K562 (cell line): ENCODE data around the gene TRPV6. TPM values are rescaled to one million over a fixed set of nuclear protein-coding genes. Genes with fewer than 3 reads are reported as not detected.

Source experiments
- ATAC-seq: fragments of 200-7000 bp; cut with Tn5 transposase; 3 replicates; pipeline ENCODE4 v1.9.1; 2020; ENCODE audit warnings: moderate library complexity
- BruUV-seq: library from RNA; stranded (reverse); fragments of 400-500 nt; replicated peaks from 2 replicates; lab custom pipeline; 2021; lab: Mats Ljungman, UMichigan
- CTCF ChIA-PET: fragments of 300-600 bp; formaldehyde crosslinking; extraction: SDS; loops from one replicate; lab custom pipeline; 2021; ENCODE audit warnings: low intra/inter-chr PET ratio; lab: Yijun Ruan, JAX
- POLR2A ChIA-PET: fragments of 300-600, 350-650 bp; sonication (Branson Sonifier 250); formaldehyde crosslinking; extraction: SDS; loops from one replicate; lab custom pipeline; 2021; ENCODE audit warnings: antibody characterized with exemption, inconsistent platforms; lab: Yijun Ruan, JAX
- DNase-seq, 4 experiments: peaks; one replicate each; pipeline versions ENCODE4 v3.0.0 to v3.0.0-alpha.2; 2011 to 2018; ENCODE audit warnings: low spot score in 3 of 4, mixed read lengths in 3 of 4; ENCODE audit errors: extremely low read depth in 1 of 4
- FAIRE-seq: peaks from 2 replicates; lab custom pipeline; 2011; peaks lifted over from hg19 to GRCh38; lab: Jason Lieb, UNC
- H2AFZ ChIP-seq: 2 replicates; pipeline ENCODE4 v1.6.0; 2011; ENCODE audit warnings: low read depth, low read length, control low read depth, inconsistent platforms
- H3K27ac ChIP-seq: fragments of 200-600 bp; 3 replicates; pipeline ENCODE4 v1.8.0; 2011; ENCODE audit warnings: low read depth, mild to moderate bottlenecking, control low read depth, inconsistent platforms, low read length, moderate library complexity, mixed read lengths; ENCODE audit errors: extremely low read depth
- H3K27me3 ChIP-seq, 2 experiments: fragments of 300-600 bp in 1 of 2; 2 replicates in 1 of 2; 3 replicates in 1 of 2; pipeline versions ENCODE4 v1.6.0 to v1.8.0; 2011; ENCODE audit warnings: inconsistent platforms in 2 of 2, low read length in 2 of 2, mild to moderate bottlenecking in 1 of 2, mixed read lengths in 1 of 2, moderate library complexity in 1 of 2; ENCODE audit not compliant: control insufficient read depth in 2 of 2, insufficient read depth in 2 of 2
- H3K36me3 ChIP-seq: fragments of 300-600 bp; 3 replicates; pipeline ENCODE4 v1.8.0; 2011; ENCODE audit warnings: mild to moderate bottlenecking, low read length, inconsistent platforms; ENCODE audit not compliant: control insufficient read depth, insufficient read depth
- H3K4me1 ChIP-seq, 2 experiments: fragments of 200-600 bp in 1 of 2; replicated peaks in 1 of 2; 2 replicates in 1 of 2; 3 replicates in 1 of 2; pipeline versions ENCODE4 v1.5.1 to v1.8.0; 2011; ENCODE audit warnings: inconsistent platforms in 2 of 2, low read length in 2 of 2, mild to moderate bottlenecking in 1 of 2, mixed read lengths in 1 of 2, moderate library complexity in 1 of 2; ENCODE audit not compliant: control insufficient read depth in 2 of 2, insufficient read depth in 2 of 2
- H3K4me2 ChIP-seq: 2 replicates; pipeline ENCODE4 v1.6.1; 2011; ENCODE audit warnings: low read length, control low read depth, inconsistent platforms, mixed read lengths; ENCODE audit not compliant: insufficient read depth
- H3K4me3 ChIP-seq: fragments of 200-600 bp; sonication (generic), shearing (Covaris generic); 2 replicates; pipeline ENCODE4 v1.5.1; 2016; ENCODE audit warnings: control low read depth, inconsistent platforms
- H3K79me2 ChIP-seq: fragments of 200-600 bp; 3 replicates; pipeline ENCODE4 v1.8.0; 2011; ENCODE audit warnings: low read length, inconsistent platforms; ENCODE audit not compliant: control insufficient read depth, insufficient read depth
- H3K9ac ChIP-seq, 2 experiments: 2 replicates each; pipeline versions ENCODE4 v1.6.0 to v1.6.1; 2011; ENCODE audit warnings: low read depth in 2 of 2, low read length in 2 of 2, control low read depth in 1 of 2, inconsistent platforms in 1 of 2, mild to moderate bottlenecking in 1 of 2, mixed read lengths in 1 of 2; ENCODE audit not compliant: insufficient read depth in 1 of 2
- H3K9me1 ChIP-seq: one replicate; pipeline ENCODE4 v1.6.0; 2011; ENCODE audit warnings: inconsistent platforms, mild to moderate bottlenecking, low read length, moderate library complexity; ENCODE audit not compliant: control insufficient read depth, insufficient read depth
- H3K9me3 ChIP-seq: replicated peaks from 2 replicates; pipeline ENCODE4 v1.5.1; 2011; ENCODE audit warnings: low read depth, low read length, inconsistent platforms; ENCODE audit not compliant: control insufficient read depth, insufficient read depth
- H4K20me1 ChIP-seq: replicated peaks from 2 replicates; pipeline ENCODE4 v1.6.1; 2011; ENCODE audit warnings: low read length, inconsistent platforms, mixed read lengths; ENCODE audit not compliant: control insufficient read depth, insufficient read depth
- CHD1 ChIP-seq: fragments of 200-600 bp; sonication (generic); IDR thresholded peaks from one replicate; pipeline ENCODE4 v1.6.1; 2012; ENCODE audit warnings: mild to moderate bottlenecking, moderate library complexity, low read length, inconsistent platforms
- SP1 ChIP-seq: sonication (generic); formaldehyde crosslinking; IDR thresholded peaks from 2 replicates; pipeline ENCODE4 v1.8.1; 2022; ENCODE audit warnings: mild to moderate bottlenecking, missing genetic modification reagents
- ZNF431 ChIP-seq: sonication (generic); formaldehyde crosslinking; IDR thresholded peaks from 2 replicates; pipeline ENCODE4 v1.8.0; 2022; ENCODE audit warnings: mild to moderate bottlenecking, missing genetic modification reagents
- WGBS: fragments of 100-300 bp; shearing (Covaris generic); methylation state at CpG from one replicate; pipeline ENCODE4 v1.1.6; 2016; ENCODE audit warnings: low coverage, mixed read lengths; ENCODE audit not compliant: insufficient coverage; ENCODE audit errors: missing lambda C conversion rate; 5-methylcytosine and 5-hydroxymethylcytosine counted together
- in situ Hi-C: fragments of 300-500 bp; cut with MboI; formaldehyde crosslinking; loops from 4 replicates; pipeline ENCODE4 v1.15.0; 2018; ENCODE audit warnings: inconsistent platforms, mixed read lengths
- intact Hi-C: fragments of 100-400 bp; cut with micrococcal nuclease; formaldehyde crosslinking; loops from 2 replicates; pipeline ENCODE4 v1.14.2; 2022
- polyA plus RNA-seq, 8 experiments: library from polyadenylated mRNA; depleted of rRNA in 4 of 8; stranded (reverse) in 5 of 8; unstranded in 3 of 8; fragments of >200 nt; fragmentation: Nextera tagmentation in 2 of 8; fragmentation: Illumina TruSeq in 1 of 8; extraction: Ambion mirVana in 2 of 8; extraction: Trizol in 1 of 8; gene quantifications; 2 replicates each; pipeline versions ENCODE4 v1.2.1 to v1.2.3, GENCODE V29; 2011 to 2014; ENCODE audit warnings: inconsistent platforms in 1 of 8, missing spikeins in 1 of 8
- total RNA-seq, 7 experiments: library from RNA; depleted of rRNA in 6 of 7; stranded (reverse); fragments of >200 nt in 6 of 7; fragmentation: Illumina TruSeq in 2 of 7; extraction: Trizol in 2 of 7; gene quantifications; 2 replicates each; pipeline versions ENCODE4 v1.2.1 to v1.2.3, GENCODE V29; 2011 to 2021; ENCODE audit warnings: low replicate concordance in 1 of 7
- TF ChIP-seq, protein P1 (sequence below): fragments of 200-400 bp; formaldehyde crosslinking; IDR thresholded peaks from 2 replicates; pipeline ENCODE4 v1.6.1; 2017; ENCODE audit warnings: mild to moderate bottlenecking, low read depth, low read length, moderate library complexity
- TF ChIP-seq, protein P2 (sequence below): fragments of 450-650 bp; IDR thresholded peaks from 2 replicates; pipeline ENCODE4 v1.6.1; 2016; ENCODE audit warnings: low read depth

The TRPV6 gene
- total and polyA plus RNA-seq, 9 of the 15 experiments (the other 6 are each of a cell fraction or from before 2014, with no cell fraction given), result 0.04 to 0.36 (median 0.11) TPM

DNA sequence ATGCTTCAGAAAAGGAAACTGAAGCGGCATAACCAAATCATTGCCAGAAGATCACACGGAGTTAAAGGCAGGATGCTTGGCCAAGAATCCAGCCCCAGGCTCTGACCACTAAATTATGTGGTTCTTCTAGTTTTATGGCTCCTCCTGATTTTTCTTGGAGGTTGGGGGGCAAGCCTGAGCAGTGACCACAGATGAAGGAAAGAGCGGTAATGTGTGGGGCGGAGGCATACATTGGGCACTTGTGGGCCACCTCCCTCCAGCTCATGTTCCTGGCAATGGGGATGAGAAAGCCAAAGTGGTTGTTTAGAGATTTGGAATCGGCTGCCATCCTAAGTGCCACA is 3.2 kb downstream of the TRPV6 start:
- TF ChIP-seq, protein P1, sequence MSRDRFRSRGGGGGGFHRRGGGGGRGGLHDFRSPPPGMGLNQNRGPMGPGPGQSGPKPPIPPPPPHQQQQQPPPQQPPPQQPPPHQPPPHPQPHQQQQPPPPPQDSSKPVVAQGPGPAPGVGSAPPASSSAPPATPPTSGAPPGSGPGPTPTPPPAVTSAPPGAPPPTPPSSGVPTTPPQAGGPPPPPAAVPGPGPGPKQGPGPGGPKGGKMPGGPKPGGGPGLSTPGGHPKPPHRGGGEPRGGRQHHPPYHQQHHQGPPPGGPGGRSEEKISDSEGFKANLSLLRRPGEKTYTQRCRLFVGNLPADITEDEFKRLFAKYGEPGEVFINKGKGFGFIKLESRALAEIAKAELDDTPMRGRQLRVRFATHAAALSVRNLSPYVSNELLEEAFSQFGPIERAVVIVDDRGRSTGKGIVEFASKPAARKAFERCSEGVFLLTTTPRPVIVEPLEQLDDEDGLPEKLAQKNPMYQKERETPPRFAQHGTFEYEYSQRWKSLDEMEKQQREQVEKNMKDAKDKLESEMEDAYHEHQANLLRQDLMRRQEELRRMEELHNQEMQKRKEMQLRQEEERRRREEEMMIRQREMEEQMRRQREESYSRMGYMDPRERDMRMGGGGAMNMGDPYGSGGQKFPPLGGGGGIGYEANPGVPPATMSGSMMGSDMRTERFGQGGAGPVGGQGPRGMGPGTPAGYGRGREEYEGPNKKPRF, result no peak
- TF ChIP-seq ZNF431 (no peak), CHD1 (no peak), SP1 (no peak)
- TF ChIP-seq, protein P2, sequence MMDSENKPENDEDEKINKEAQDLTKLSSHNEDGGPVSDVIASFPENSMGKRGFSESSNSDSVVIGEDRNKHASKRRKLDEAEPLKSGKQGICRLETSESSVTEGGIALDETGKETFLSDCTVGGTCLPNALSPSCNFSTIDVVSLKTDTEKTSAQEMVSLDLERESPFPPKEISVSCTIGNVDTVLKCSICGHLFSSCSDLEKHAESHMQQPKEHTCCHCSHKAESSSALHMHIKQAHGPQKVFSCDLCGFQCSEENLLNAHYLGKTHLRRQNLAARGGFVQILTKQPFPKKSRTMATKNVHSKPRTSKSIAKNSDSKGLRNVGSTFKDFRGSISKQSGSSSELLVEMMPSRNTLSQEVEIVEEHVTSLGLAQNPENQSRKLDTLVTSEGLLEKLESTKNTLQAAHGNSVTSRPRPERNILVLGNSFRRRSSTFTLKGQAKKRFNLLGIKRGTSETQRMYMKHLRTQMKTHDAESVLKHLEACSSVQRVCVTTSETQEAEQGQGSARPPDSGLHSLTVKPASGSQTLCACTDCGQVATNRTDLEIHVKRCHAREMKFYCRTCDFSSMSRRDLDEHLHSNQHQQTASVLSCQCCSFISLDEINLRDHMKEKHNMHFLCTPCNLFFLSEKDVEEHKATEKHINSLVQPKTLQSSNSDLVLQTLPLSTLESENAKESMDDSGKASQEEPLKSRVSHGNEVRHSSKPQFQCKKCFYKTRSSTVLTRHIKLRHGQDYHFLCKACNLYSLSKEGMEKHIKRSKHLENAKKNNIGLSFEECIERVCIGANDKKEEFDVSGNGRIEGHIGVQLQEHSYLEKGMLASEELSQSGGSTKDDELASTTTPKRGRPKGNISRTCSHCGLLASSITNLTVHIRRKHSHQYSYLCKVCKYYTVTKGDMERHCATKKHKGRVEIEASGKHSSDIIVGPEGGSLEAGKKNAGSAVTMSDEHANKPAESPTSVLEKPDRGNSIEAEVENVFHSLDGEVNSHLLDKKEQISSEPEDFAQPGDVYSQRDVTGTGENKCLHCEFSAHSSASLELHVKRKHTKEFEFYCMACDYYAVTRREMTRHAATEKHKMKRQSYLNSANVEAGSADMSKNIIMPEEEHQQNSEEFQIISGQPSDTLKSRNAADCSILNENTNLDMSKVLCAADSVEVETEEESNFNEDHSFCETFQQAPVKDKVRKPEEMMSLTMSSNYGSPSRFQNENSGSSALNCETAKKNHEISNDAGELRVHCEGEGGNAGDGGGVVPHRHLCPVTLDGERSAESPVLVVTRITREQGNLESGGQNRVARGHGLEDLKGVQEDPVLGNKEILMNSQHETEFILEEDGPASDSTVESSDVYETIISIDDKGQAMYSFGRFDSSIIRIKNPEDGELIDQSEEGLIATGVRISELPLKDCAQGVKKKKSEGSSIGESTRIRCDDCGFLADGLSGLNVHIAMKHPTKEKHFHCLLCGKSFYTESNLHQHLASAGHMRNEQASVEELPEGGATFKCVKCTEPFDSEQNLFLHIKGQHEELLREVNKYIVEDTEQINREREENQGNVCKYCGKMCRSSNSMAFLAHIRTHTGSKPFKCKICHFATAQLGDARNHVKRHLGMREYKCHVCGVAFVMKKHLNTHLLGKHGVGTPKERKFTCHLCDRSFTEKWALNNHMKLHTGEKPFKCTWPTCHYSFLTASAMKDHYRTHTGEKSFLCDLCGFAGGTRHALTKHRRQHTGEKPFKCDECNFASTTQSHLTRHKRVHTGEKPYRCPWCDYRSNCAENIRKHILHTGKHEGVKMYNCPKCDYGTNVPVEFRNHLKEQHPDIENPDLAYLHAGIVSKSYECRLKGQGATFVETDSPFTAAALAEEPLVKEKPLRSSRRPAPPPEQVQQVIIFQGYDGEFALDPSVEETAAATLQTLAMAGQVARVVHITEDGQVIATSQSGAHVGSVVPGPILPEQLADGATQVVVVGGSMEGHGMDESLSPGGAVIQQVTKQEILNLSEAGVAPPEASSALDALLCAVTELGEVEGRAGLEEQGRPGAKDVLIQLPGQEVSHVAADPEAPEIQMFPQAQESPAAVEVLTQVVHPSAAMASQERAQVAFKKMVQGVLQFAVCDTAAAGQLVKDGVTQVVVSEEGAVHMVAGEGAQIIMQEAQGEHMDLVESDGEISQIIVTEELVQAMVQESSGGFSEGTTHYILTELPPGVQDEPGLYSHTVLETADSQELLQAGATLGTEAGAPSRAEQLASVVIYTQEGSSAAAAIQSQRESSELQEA, result no peak
- H3K9ac ChIP-seq, result no peak overlapping the region
- H3K4me1 ChIP-seq, result peaks cover 0 to 4% of the 10 kb centered on the region in 2 experiments; a peak in 1 of 5 replicates
- ATAC-seq (no peak), FAIRE-seq (no peak), DNase-seq (no peak)
- in situ Hi-C loops, result no loop called here
- no peak overlapping the region for H3K4me2 ChIP-seq
- H3K27me3 ChIP-seq, result peaks cover 58 to 85% of the 10 kb centered on the region in 2 experiments
- H3K9me1 ChIP-seq, result no peaks in the 10 kb centered on the region
- no peak overlapping the region for H2AFZ ChIP-seq
- no TSS peak for BruUV-seq
- no peaks in the 10 kb centered on the region for H3K79me2 ChIP-seq
- no peak overlapping the region for H3K27ac ChIP-seq
- 5% methylated on average over 5 of the region's 5 CpGs for WGBS
- no peaks in the 10 kb centered on the region for H3K36me3 ChIP-seq
- POLR2A ChIA-PET, result interaction anchor here (0.6 to 1.1 kb wide), 2 partner anchors 15 to 42 kb away, joined by 3 read pairs; no protein-coding TSS in a partner anchor
- CTCF ChIA-PET, result interaction anchor here (4.0 kb wide), 1 partner anchor 120 kb away, joined by 65 read pairs; no protein-coding TSS in a partner anchor
- intact Hi-C loops, result loop anchor here (10.0 kb wide), 1 partner anchor 332 kb away; no protein-coding TSS in a partner anchor
- H3K4me3 ChIP-seq, result no peak overlapping the region
- no peaks in the 10 kb centered on the region for H4K20me1 ChIP-seq
- H3K9me3 ChIP-seq, result no peaks in the 10 kb centered on the region
